Germinal center (tissue), 1 donor: Measurements from ENCODE around the gene VWDE.
A peak's percentile ranks its signal among the peaks of the same experiment; 100 is the strongest.
"Not testable (repeated sequence)": the region's sequence is repeated elsewhere in the genome, so short reads cannot be mapped to it uniquely, and the experiment has no call there.

Experiments
- DNase-seq: peaks from one replicate; pipeline ENCODE4 v3.0.0; 2012; ENCODE audit warnings: mixed read lengths, low spot score

VWDE gene

GRCh38 chr7:12401538-12402364 is 1.9 kb downstream of the VWDE start:
- no peak for DNase-seq

GRCh38 chr7:12398186-12398585 is 5.5 kb downstream of the VWDE start:
- DNase-seq, result no peak

GRCh38 chr7:12397671-12398070 is 6.0 kb downstream of the VWDE start:
- no peak for DNase-seq

- not testable (repeated sequence) for DNase-seq
Observed at GRCh38 chr7:12396670-12397069, 7.0 kb downstream of the VWDE start.

GRCh38 chr7:12391922-12392615 is 11.6 kb downstream of the VWDE start:
- DNase-seq, result no peak

GRCh38 chr7:12389089-12389700 is 14.5 kb downstream of the VWDE start:
- peak; percentile 14 for DNase-seq

- no peak for DNase-seq
Observed at GRCh38 chr7:12386313-12386740, 17.3 kb downstream of the VWDE start.

GRCh38 chr7:12385364-12385786 is 18.3 kb downstream of the VWDE start:
- DNase-seq, result no peak

- no peak for DNase-seq
Observed at GRCh38 chr7:12383377-12383776, 20.3 kb downstream of the VWDE start.

- DNase-seq, result no peak
Observed at GRCh38 chr7:12378389-12378788, 25.3 kb downstream of the VWDE start.

GRCh38 chr7:12377406-12377805 is 26.3 kb downstream of the VWDE start:
- DNase-seq, result no peak

GRCh38 chr7:12373580-12374263 is 29.9 kb downstream of the VWDE start:
- DNase-seq, result no peak

GRCh38 chr7:12370249-12370648 is 33.4 kb downstream of the VWDE start:
- DNase-seq, result no peak

- no peak for DNase-seq
Observed at GRCh38 chr7:12369756-12370155, 33.9 kb downstream of the VWDE start.

- DNase-seq, result no peak
Observed at GRCh38 chr7:12369072-12369471, 34.6 kb downstream of the VWDE start.

GRCh38 chr7:12360948-12361347 is 42.7 kb downstream of the VWDE start:
- no peak for DNase-seq

- DNase-seq, result no peak
Observed at GRCh38 chr7:12358694-12359093, 45.0 kb downstream of the VWDE start.

GRCh38 chr7:12357508-12357907 is 46.2 kb downstream of the VWDE start:
- DNase-seq, result no peak

- no peak for DNase-seq
Observed at GRCh38 chr7:12351843-12352242, 51.8 kb downstream of the VWDE start.

- DNase-seq, result no peak
Observed at GRCh38 chr7:12350971-12351370, 52.7 kb downstream of the VWDE start.

GRCh38 chr7:12337095-12337494 is 66.6 kb downstream of the VWDE start:
- no peak for DNase-seq
